ENCODE measurements around the gene MPG.

MPG gene

DNA sequence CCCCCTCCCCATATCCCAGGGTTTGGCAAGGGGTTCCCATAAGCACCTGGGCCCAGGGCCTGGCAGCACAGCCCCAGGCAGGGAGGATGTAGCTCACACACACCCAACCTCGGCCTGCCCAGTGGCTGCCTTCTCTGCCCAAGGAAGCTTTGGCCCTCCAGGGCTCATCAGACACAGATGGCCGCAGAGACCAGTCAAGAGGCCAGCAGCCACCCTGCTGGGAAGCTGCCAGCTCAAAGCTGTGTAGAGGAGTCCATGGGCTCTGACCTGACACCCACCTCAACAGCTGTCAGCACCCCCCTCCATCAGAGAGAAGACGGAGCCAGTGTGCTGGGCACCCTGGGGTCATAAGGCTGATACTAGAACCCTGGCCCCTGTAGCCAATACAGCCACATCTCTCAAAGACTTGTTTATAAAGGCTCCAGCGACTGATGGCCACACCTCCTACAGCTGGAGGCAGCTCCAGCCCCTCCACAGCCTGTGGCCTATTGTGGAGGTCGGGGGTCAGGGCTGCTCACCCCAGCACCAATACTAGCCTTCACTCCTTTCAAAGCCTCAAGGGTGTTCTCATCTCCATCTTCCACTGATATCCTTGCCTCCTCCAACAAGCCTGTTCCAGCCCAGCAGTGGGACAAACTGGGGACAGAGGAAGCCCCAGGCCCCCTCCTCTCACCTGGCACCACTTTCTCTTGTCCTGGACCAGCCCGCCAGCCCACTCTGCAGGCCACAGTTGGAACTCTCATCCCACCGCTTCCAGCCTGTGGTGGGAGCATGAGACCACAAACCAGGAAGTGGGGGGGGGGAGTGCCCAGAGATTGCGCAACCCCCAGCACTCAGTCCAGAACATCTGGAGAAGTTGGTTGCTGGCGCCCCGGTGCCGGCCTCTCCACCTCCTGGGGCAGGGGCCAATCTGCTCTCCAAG lies 2.2 kb upstream of the MPG start:
- TF ChIP-seq, protein P1, sequence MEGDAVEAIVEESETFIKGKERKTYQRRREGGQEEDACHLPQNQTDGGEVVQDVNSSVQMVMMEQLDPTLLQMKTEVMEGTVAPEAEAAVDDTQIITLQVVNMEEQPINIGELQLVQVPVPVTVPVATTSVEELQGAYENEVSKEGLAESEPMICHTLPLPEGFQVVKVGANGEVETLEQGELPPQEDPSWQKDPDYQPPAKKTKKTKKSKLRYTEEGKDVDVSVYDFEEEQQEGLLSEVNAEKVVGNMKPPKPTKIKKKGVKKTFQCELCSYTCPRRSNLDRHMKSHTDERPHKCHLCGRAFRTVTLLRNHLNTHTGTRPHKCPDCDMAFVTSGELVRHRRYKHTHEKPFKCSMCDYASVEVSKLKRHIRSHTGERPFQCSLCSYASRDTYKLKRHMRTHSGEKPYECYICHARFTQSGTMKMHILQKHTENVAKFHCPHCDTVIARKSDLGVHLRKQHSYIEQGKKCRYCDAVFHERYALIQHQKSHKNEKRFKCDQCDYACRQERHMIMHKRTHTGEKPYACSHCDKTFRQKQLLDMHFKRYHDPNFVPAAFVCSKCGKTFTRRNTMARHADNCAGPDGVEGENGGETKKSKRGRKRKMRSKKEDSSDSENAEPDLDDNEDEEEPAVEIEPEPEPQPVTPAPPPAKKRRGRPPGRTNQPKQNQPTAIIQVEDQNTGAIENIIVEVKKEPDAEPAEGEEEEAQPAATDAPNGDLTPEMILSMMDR (IDR thresholded peaks at IDR 0.05), result no peak
- no peak for TF ChIP-seq ZFX (IDR thresholded peaks at IDR 0.05; ENCODE audit: borderline replicate concordance)
- H3K27ac ChIP-seq, result peak overlapping the region; percentile 84

DNA sequence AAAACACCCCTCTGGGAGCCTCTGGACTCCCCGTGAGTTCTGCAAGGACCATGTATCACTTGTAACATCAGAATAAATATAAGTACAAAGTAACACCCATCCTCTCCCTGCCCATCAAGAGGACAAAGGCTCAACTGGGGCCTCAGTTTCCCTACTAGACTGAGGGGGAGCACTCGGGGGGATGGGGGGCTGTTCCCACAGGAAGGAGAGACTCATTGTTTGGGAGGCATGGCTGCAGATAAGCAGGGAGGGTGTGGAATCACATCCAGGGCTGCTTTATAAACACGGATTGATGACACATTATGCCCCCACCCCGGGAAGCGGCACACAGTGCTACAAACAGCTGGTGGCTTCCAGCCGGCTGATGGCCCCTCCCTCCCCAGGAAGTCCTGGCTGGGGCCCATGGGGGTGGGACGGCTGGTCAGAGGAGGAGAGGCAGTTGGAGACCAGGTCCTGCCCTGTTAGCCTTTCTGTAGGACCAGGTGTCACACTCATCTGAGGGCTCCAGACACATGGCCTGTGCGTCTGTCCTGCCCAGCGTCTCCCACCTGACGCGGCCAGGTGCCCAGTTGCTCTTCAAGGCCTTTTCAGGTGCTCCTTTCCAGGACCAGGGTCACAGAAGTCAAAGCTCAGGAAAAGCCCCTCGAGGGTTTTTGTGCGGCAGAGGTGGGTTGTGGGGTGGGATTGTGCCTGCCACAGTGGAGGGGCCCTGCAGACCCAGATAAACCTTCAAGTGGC lies 1.3 kb upstream of the MPG start:
- H3K27ac ChIP-seq, result peak overlapping the region; percentile 84

DNA sequence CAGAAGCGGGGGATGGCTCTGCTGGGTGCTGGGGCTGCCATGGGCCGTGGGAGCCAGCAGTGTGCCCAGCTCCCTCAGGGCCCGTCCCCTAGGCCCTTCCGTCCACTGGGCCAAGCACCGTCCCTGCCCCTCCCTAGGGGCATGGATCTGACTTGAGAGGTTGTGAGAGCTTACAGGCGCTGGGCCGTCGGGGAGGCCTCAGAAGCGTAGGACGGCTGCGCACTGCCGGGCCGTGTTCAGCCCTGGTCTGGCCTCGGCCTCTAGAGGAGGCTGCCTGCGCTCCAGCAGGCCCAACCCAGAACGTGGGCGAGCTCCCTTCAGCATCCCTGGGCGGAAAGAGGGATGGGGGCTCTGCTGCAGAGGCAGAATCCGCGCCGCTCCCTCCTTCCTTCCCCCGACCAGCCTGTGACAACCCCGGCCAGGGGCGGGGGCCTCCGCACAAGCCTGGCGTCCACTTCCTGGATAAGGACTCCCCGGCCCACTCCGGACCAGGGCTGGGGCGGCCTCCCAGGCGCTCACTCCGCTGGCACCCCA lies 685 bp upstream of the MPG start:
- H3K27ac ChIP-seq, result peak overlapping the region; percentile 84
- no peak for TF ChIP-seq ZFX (IDR thresholded peaks at IDR 0.05; ENCODE audit: borderline replicate concordance)
- TF ChIP-seq, protein P1 (IDR thresholded peaks at IDR 0.05), result no peak

More for the DNA sequence above, 1.3 kb upstream of the MPG start:
- TF ChIP-seq, protein P1 (IDR thresholded peaks at IDR 0.05), result no peak
- TF ChIP-seq ZFX (IDR thresholded peaks at IDR 0.05; ENCODE audit: borderline replicate concordance), result no peak

DNA sequence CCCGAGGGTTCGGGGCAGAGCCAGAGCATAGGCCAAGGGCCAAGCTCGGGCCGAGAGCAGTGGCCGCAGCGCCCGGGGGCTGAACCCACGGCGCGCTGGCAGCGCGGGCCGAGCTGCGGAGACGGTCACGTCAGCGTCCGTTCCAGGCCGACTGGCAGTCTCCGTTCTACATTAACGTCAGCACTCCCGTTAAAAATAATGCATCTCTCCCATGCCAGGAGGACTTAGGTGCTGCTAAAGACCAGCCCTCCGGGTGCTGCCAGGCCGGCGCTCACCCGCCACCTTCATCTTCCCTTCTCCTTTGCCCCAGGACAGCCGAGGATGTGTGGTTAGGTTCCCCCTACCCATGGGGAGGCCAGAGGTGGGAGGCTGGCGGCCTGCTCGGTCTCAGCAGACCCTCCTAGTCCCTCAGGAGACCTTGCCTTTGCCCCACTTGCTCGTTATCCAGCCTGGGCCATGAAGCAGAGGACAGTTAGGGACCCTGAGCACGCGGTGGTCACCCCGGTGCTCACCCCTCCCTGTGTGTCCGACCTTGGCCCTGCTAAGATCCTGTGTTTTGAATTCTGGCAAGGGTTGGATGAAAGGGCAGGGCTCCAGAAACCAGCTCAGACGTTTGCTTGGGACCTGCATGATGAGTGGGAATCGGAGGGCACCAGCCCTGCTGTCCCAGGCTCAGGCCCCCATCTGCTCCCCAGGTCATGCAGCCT lies 572 bp downstream of the MPG start:
- H3K27ac ChIP-seq, result peak overlapping the region; percentile 84
- TF ChIP-seq, protein P1 (IDR thresholded peaks at IDR 0.05), result no peak
- no peak for TF ChIP-seq ZFX (IDR thresholded peaks at IDR 0.05; ENCODE audit: borderline replicate concordance)

DNA sequence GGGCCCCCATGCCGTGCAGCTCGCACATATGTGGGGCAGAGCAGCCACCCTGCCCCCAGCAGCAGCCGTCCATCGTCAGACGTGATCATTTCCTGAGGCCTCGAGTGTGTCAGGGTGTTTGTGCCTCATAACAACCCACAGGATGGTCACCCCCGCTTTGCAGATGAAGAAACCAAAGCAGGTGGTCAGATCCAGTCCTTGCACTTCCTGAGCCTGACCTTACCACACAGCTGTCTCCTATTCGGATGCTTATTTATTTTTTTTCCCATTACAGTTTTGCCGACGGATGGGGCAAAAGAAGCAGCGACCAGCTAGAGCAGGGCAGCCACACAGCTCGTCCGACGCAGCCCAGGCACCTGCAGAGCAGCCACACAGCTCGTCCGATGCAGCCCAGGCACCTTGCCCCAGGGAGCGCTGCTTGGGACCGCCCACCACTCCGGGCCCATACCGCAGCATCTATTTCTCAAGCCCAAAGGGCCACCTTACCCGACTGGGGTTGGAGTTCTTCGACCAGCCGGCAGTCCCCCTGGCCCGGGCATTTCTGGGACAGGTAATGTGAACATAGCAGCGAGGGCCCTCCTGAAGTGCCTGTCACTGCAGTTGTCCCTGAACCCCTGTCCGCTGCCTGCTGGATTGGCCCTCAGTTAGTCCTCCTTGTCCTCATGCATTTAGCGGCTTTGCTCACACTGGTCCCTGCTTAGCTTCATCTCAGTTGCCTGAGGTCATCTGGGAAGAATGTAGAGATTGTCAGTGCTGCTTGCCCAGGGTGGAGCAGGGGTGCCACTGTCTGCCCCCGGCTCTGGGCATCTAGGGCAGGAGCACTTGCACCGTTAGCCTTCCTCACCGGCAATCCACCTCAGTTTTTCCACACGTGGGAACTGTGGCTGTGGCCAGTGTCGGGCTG lies 1.4 kb downstream of the MPG start:
- H3K27ac ChIP-seq, result peak overlapping the region; percentile 84

DNA sequence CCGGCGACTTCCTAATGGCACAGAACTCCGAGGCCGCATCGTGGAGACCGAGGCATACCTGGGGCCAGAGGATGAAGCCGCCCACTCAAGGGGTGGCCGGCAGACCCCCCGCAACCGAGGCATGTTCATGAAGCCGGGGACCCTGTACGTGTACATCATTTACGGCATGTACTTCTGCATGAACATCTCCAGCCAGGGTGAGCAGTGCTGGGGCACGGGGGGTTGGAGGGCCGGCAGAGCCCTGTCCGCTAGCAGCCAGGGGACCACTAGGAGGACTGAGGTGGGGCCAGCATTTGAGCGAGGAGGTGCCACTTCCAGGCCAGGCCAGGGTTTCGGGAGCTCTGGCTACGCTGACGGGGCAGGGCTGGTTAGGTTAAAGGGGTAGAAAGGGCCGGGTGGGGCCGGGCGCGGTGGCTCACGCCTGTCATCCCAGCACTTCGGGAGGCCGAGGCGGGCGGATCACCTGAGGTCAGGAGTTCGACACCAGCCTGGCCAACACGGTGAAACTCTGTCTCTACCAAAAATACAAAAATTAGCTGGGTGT lies 5.1 kb downstream of the MPG start:
- H3K27ac ChIP-seq, result no peak overlapping the region
- TF ChIP-seq, protein P1 (IDR thresholded peaks at IDR 0.05), result no peak
- no peak for TF ChIP-seq ZFX (IDR thresholded peaks at IDR 0.05; ENCODE audit: borderline replicate concordance)

More for the DNA sequence above, 1.4 kb downstream of the MPG start:
- no peak for TF ChIP-seq ZFX (IDR thresholded peaks at IDR 0.05; ENCODE audit: borderline replicate concordance)
